Fibroblast of lung (primary cell): ENCODE measurements around the gene SCAF1. TPM values are rescaled to one million over a fixed set of nuclear protein-coding genes. Genes with fewer than 3 reads are reported as not detected.

Source experiments
- DNase-seq, 2 donors: peaks; one replicate each; pipeline versions ENCODE4 v3.0.0 to v3.0.0-alpha.2; 2010; ENCODE audit warnings: low read depth in 2 of 2
- H2AFZ ChIP-seq: 2 replicates; pipeline ENCODE4 v1.5.1; 2012; ENCODE audit warnings: low read length, control low read depth, inconsistent platforms
- H3K27ac ChIP-seq: 2 replicates; pipeline ENCODE4 v1.5.1; 2011; ENCODE audit warnings: low read length, control low read depth; ENCODE audit not compliant: insufficient read depth
- H3K27me3 ChIP-seq: 2 replicates; pipeline ENCODE4 v1.5.1; 2011; ENCODE audit warnings: mild to moderate bottlenecking, low read length; ENCODE audit not compliant: control insufficient read depth, insufficient read depth
- H3K36me3 ChIP-seq: 2 replicates; pipeline ENCODE4 v1.5.1; 2011; ENCODE audit warnings: low read length; ENCODE audit not compliant: control insufficient read depth, insufficient read depth
- H3K4me1 ChIP-seq: 2 replicates; pipeline ENCODE4 v1.5.1; 2011; ENCODE audit warnings: low read length; ENCODE audit not compliant: control insufficient read depth, insufficient read depth; ENCODE audit errors: extremely low read depth
- H3K4me2 ChIP-seq: 2 replicates; pipeline ENCODE4 v1.5.1; 2011; ENCODE audit warnings: low read length, control low read depth; ENCODE audit not compliant: insufficient read depth; ENCODE audit errors: extremely low read depth
- H3K4me3 ChIP-seq, 4 experiments: fragments of 200-600 bp in 1 of 4; sonication (generic) in 1 of 4; replicated peaks in 1 of 4; 2 replicates each; pipeline ENCODE4 v1.5.1; 2011 to 2016; ENCODE audit warnings: low read length in 4 of 4, low read depth in 3 of 4, mild to moderate bottlenecking in 3 of 4, control low read depth in 2 of 4, inconsistent platforms in 1 of 4, mixed read lengths in 1 of 4; ENCODE audit not compliant: insufficient read depth in 1 of 4; ENCODE audit errors: control extremely low read depth in 1 of 4
- H3K79me2 ChIP-seq: 2 replicates; pipeline ENCODE4 v1.5.1; 2012; ENCODE audit warnings: mild to moderate bottlenecking, low read length, inconsistent platforms; ENCODE audit not compliant: control insufficient read depth, insufficient read depth
- H3K9ac ChIP-seq: 2 replicates; pipeline ENCODE4 v1.5.1; 2011; ENCODE audit warnings: mild to moderate bottlenecking, low read length, control low read depth; ENCODE audit not compliant: insufficient read depth
- H3K9me3 ChIP-seq: 2 replicates; pipeline ENCODE4 v1.5.1; 2012; ENCODE audit warnings: low read depth, low read length; ENCODE audit not compliant: control insufficient read depth, insufficient read depth
- H4K20me1 ChIP-seq: 2 replicates; pipeline ENCODE4 v1.5.1; 2011; ENCODE audit warnings: low read length; ENCODE audit not compliant: control insufficient read depth, insufficient read depth; ENCODE audit errors: extremely low read depth
- EZH2 ChIP-seq: IDR thresholded peaks from 2 replicates; pipeline ENCODE4 v1.5.1; 2012; ENCODE audit warnings: low read length, control low read depth, mild to moderate bottlenecking; ENCODE audit errors: missing control alignments
- polyA plus RNA-seq, 2 donors: library from polyadenylated mRNA; depleted of rRNA in 1 of 2; stranded (reverse) in 1 of 2; unstranded in 1 of 2; fragments of >200 nt; gene quantifications; 2 replicates each; pipeline ENCODE4 v1.2.1, GENCODE V29; 2011 to 2012; ENCODE audit warnings: missing spikeins in 1 of 2
- total RNA-seq: library from RNA; depleted of rRNA; stranded (reverse); fragments of >200 nt; gene quantifications from 2 replicates; pipeline ENCODE4 v1.2.1, GENCODE V29; 2014
- TF ChIP-seq, protein P1 (sequence below), 2 donors: IDR thresholded peaks in 1 of 2; conservative IDR thresholded peaks in 1 of 2; 1 replicate in 1 of 2; 2 replicates in 1 of 2; pipeline ENCODE4 v1.5.1; 2011 to 2012; ENCODE audit warnings: low read length in 2 of 2, control low read depth in 1 of 2, inconsistent platforms in 1 of 2, low read depth in 1 of 2, mild to moderate bottlenecking in 1 of 2

The SCAF1 gene
- total and polyA plus RNA-seq, 2 donors (not counting 1 experiment from before 2014, with no cell fraction given) = 8.7 to 11.9 TPM

DNA sequence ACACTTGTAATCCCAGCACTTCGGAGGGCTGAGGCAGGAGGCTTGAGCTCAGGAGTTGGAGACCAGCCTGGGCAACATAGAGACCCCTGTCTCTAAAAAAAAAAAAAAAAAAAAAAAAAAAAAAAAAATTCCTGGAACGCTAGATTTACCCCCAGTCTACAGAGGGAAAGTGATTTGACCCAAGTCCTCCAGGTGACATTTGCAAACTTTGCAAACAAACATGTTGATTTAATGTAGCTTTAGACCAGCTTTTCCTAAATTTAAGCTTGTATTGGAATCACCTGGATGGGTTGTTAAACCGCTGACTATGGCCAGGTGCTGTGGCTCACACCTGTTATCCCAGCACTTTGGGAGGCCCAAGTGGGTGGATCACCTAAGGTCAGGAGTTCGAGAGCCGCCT lies 57.4 kb downstream of the SCAF1 start:
- H3K9me3 ChIP-seq = no peaks in the 10 kb centered on the region
- DNase-seq = no peak
- no peak overlapping the region for H3K4me2 ChIP-seq
- H3K36me3 ChIP-seq = no peaks in the 10 kb centered on the region
- no peak overlapping the region for H3K4me3 ChIP-seq
- H3K79me2 ChIP-seq = no peaks in the 10 kb centered on the region
- H3K27me3 ChIP-seq = no peaks in the 10 kb centered on the region
- no peak overlapping the region for H3K27ac ChIP-seq
- no peaks in the 10 kb centered on the region for H4K20me1 ChIP-seq
- no peak overlapping the region for H3K9ac ChIP-seq
- H2AFZ ChIP-seq = no peak overlapping the region
- no peaks in the 10 kb centered on the region for H3K4me1 ChIP-seq
- TF ChIP-seq, protein P1, sequence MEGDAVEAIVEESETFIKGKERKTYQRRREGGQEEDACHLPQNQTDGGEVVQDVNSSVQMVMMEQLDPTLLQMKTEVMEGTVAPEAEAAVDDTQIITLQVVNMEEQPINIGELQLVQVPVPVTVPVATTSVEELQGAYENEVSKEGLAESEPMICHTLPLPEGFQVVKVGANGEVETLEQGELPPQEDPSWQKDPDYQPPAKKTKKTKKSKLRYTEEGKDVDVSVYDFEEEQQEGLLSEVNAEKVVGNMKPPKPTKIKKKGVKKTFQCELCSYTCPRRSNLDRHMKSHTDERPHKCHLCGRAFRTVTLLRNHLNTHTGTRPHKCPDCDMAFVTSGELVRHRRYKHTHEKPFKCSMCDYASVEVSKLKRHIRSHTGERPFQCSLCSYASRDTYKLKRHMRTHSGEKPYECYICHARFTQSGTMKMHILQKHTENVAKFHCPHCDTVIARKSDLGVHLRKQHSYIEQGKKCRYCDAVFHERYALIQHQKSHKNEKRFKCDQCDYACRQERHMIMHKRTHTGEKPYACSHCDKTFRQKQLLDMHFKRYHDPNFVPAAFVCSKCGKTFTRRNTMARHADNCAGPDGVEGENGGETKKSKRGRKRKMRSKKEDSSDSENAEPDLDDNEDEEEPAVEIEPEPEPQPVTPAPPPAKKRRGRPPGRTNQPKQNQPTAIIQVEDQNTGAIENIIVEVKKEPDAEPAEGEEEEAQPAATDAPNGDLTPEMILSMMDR (conservative IDR thresholded peaks at IDR 0.05 in 1 of 2, IDR thresholded peaks at IDR 0.05 in 1 of 2; ENCODE audit: low read depth in 1 of 2, low read length in 2 of 2) = no peak
- no peak for TF ChIP-seq EZH2

GRCh38 chr19:49700563-49700962 lies 58.6 kb downstream of the SCAF1 start:
- no peaks in the 10 kb centered on the region for H3K36me3 ChIP-seq
- H3K9ac ChIP-seq = no peak overlapping the region
- no peaks in the 10 kb centered on the region for H3K9me3 ChIP-seq
- H2AFZ ChIP-seq = no peak overlapping the region
- DNase-seq = no peak
- no peak for TF ChIP-seq EZH2
- TF ChIP-seq, protein P1 (conservative IDR thresholded peaks at IDR 0.05 in 1 of 2, IDR thresholded peaks at IDR 0.05 in 1 of 2; ENCODE audit: low read depth in 1 of 2, low read length in 2 of 2) = no peak
- H3K4me3 ChIP-seq = no peak overlapping the region
- no peaks in the 10 kb centered on the region for H4K20me1 ChIP-seq
- H3K4me1 ChIP-seq = no peaks in the 10 kb centered on the region
- no peaks in the 10 kb centered on the region for H3K27me3 ChIP-seq
- no peaks in the 10 kb centered on the region for H3K79me2 ChIP-seq
- H3K27ac ChIP-seq = no peak overlapping the region
- no peak overlapping the region for H3K4me2 ChIP-seq

- Histone ChIP-seq H3K4me2 (no peak overlapping the region), H3K36me3 (no peaks in the 10 kb centered on the region), H3K4me1 (no peaks in the 10 kb centered on the region), H3K9me3 (no peaks in the 10 kb centered on the region), H4K20me1 (no peaks in the 10 kb centered on the region), H3K9ac (no peak overlapping the region), H3K79me2 (no peaks in the 10 kb centered on the region), H2AFZ (no peak overlapping the region), H3K4me3 (no peak overlapping the region), H3K27me3 (no peaks in the 10 kb centered on the region), H3K27ac (no peak overlapping the region)
- DNase-seq = no peak
- TF ChIP-seq, protein P1 (conservative IDR thresholded peaks at IDR 0.05 in 1 of 2, IDR thresholded peaks at IDR 0.05 in 1 of 2; ENCODE audit: low read depth in 1 of 2, low read length in 2 of 2) = no peak
- TF ChIP-seq EZH2 = no peak
These were observed 59.3 kb downstream of the SCAF1 start for GRCh38 chr19:49701271-49701786.
